Left ventricle myocardium superior (tissue), 1 donor: ENCODE data around the gene SH3RF3. TPM values are rescaled to one million over a fixed set of nuclear protein-coding genes. Genes with fewer than 3 reads are reported as not detected.

Source experiments
- ATAC-seq: fragments of 200-7000 bp; cut with Tn5 transposase; one replicate; pipeline ENCODE4 v1.9.1; 2020; ENCODE audit warnings: mild to moderate bottlenecking, moderate library complexity
- DNase-seq: peaks from one replicate; pipeline ENCODE4 v3.0.0-alpha.2; 2020
- intact Hi-C: fragments of 100-400 bp; cut with micrococcal nuclease; formaldehyde crosslinking; loops from one replicate; pipeline ENCODE4 v1.11.0; 2022
- total RNA-seq: library from RNA; stranded (reverse); fragmentation: NEBNext Ultra II Directional; extraction: Animal tissue kit (Norgen Biotek cat#: 25700); gene quantifications from one replicate; pipeline ENCODE4 v1.2.1, GENCODE V29; 2021
- donor health status: DM: no; HTN: yes; CAD: no; lungs with severe emphysema.

The SH3RF3 gene
- total RNA-seq, 1 donor from 2014 or later: 7.4 TPM

- intact Hi-C loops: no loop called here
- DNase-seq (peak; percentile 55), ATAC-seq (peak; percentile 58)
These were observed 42.7 kb downstream of the SH3RF3 start for GRCh38 chr2:109171444-109172334.

DNA sequence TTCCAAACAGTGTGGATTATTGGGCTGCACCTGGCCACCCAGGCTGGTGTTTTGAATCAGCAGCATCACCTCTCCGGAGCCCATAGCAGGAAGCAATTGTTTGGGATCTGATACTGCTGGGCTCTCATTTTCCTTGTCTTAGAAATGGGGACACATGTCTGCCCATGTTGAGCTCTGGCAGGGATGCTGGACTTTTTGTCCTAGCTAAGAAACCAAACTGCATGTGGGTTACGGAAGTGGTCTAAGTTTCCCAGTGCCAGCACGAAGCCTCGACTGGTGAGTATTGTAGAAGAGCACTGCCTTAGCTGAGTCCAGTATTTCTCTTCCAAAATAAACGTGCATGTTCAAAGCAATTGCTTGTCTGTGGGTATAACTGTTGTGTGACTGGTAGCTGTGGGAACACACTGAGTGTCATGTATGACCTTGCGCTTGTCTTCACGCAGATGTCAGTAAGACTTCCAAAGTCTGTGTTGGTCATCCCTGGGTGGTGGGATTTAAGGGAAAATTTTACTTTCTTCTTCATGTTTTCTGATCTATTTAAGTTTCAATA is 43.6 kb downstream of the SH3RF3 start:
- intact Hi-C loops: no loop called here
- DNase-seq (no peak), ATAC-seq (peak; percentile 6)

- peak; percentile 86 for DNase-seq
- intact Hi-C loops: no loop called here
- peak; percentile 86 for ATAC-seq
These were observed 44.5 kb downstream of the SH3RF3 start for GRCh38 chr2:109173311-109174171.

DNA sequence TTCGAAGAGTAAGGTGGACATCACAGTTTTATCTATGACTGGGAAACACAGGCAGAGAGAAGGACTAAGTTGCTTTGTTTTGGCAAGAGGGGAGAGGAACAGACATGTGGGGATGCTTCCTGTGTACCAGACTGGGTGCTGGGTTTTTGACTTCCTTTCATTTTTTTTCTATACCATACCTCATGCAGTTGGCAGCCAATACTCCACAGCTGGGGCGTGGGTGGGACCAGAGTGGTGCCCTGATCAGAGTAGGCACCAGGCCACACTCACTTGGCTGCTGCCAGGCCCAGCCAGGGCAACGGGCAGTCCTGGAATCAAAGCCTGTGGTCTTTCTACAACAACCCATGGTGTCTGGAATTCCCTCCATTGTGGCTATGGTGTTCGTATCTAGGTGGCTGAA is 45.2 kb downstream of the SH3RF3 start:
- ATAC-seq (peak; percentile 10), DNase-seq (no peak)
- intact Hi-C loops: no loop called here

GRCh38 chr2:109174626-109175349 is 45.8 kb downstream of the SH3RF3 start:
- DNase-seq (no peak), ATAC-seq (no peak)
- intact Hi-C loops: no loop called here

DNA sequence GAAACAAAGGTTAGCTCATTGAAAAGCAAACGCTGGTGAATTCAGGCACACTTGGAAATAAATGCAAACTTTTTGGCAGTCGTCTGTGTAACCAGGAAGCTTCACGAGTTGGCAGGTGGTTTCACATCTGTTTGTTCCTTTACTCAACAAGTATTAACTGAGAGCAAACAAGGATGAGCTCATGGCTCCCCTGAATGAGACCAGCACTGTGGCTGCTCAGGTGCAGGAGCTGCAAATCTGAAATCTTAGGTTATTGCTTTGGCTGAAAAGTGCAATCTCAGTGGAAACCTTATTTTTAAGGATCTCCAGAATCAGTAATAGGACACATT is 46.3 kb downstream of the SH3RF3 start:
- intact Hi-C loops: no loop called here
- ATAC-seq (no peak), DNase-seq (no peak)

GRCh38 chr2:109176928-109177327 is 47.9 kb downstream of the SH3RF3 start:
- ATAC-seq: no peak
- intact Hi-C loops: no loop called here
- no peak for DNase-seq

DNA sequence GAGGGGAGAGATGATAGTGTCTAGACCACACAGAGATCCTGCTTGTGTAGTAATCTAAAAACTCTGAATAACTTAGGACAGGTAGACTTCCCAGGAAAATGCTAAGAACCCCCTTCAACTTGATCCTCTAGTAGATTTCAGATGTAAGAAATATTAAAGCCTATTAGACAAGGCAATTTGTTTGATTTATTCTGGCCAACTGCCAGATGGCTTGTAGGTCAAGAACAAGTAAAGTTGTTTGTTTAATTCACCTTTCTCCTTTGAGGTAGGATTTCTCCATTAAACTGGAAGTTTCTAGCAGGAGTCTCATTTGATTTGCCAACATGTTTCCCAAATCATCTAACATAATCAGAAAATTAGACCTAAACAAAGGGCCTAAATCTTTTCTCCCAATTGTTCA is 48.6 kb downstream of the SH3RF3 start:
- intact Hi-C loops: no loop called here
- ATAC-seq (no peak), DNase-seq (no peak)

- no peak for ATAC-seq
- intact Hi-C loops: no loop called here
These were observed 50.0 kb downstream of the SH3RF3 start for GRCh38 chr2:109178968-109179367.

GRCh38 chr2:109180786-109181185 is 51.8 kb downstream of the SH3RF3 start:
- intact Hi-C loops: no loop called here
- no peak for ATAC-seq
- no peak for DNase-seq

More at GRCh38 chr2:109178968-109179367, 50.0 kb downstream of the SH3RF3 start:
- no peak for DNase-seq

DNA sequence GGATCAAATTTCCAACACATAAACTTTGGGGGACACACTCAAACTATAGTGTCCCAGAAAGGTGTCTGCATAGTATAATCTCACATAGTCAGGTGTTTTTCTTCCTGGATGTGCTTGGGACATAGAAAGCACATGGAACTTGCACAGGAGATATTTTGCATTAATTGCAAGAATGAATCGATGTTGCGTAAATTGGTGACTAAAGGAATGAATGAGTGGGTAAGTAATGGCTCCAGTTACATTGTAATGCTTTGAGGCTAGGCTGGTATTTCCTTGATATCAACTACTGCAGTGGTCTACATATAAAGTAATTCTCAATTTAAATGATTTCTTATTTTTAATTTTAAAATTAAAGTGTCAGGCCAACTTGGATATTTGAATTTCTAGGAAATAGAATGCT is 53.4 kb downstream of the SH3RF3 start:
- no peak for DNase-seq
- ATAC-seq: no peak
- intact Hi-C loops: no loop called here

DNA sequence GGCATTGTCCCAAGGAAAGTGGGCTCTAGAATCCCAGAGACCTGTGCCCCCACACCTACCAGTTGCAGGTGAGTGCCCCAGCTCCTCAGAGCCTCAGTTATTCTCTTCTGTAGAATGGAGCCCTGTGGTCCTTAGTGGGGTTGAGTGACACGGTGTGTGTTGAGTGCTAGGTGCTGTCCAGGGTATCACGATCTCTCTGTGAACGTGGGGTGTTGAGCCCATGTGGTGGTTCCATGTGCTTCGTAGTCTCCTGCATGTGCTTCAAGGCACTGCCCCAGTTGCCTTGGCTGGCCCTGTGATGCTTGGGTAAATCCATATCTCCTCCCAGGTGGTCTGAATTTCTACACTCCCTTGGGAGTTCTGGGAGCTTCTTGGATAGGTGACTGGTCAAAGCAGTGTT is 54.9 kb downstream of the SH3RF3 start:
- intact Hi-C loops: no loop called here
- ATAC-seq: no peak
- no peak for DNase-seq

GRCh38 chr2:109184368-109184767 is 55.4 kb downstream of the SH3RF3 start:
- DNase-seq: no peak
- ATAC-seq: no peak
- intact Hi-C loops: no loop called here

GRCh38 chr2:109185338-109185737 is 56.3 kb downstream of the SH3RF3 start:
- intact Hi-C loops: no loop called here
- DNase-seq: peak; percentile 63
- peak; percentile 95 for ATAC-seq

- ATAC-seq (peak; percentile 90), DNase-seq (peak; percentile 82)
These were observed 57.0 kb downstream of the SH3RF3 start for GRCh38 chr2:109185821-109186570.

DNA sequence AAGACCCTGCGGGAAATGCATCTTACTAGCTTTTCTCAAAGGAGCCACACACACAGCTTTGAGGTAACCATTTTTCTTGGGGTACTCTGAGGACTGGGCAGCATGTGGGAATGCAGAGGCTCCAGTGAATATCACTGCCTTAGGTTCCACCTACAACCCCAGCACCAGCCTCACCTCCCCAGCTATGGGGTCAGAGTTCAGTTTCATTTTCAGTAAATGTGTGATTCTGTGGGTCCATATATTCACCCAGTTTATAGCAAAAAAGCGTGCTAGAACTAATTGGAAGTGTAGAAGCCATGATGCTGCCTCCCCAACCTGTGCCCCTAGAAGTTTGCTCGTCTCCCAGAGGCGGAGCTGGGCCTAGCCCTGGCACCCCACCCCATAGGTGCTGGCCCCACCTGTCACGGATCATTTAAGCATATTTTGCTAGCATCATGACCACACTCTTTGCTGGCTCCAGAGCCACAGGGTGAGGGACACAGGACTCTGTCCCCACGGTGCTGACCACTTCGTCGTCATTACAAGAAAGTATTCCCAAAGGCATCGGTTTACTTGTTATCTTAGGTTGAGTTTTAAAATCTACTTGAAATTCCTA is 57.7 kb downstream of the SH3RF3 start:
- intact Hi-C loops: no loop called here
- ATAC-seq (no peak), DNase-seq (no peak)

More at GRCh38 chr2:109185821-109186570, 57.0 kb downstream of the SH3RF3 start:
- intact Hi-C loops: no loop called here

DNA sequence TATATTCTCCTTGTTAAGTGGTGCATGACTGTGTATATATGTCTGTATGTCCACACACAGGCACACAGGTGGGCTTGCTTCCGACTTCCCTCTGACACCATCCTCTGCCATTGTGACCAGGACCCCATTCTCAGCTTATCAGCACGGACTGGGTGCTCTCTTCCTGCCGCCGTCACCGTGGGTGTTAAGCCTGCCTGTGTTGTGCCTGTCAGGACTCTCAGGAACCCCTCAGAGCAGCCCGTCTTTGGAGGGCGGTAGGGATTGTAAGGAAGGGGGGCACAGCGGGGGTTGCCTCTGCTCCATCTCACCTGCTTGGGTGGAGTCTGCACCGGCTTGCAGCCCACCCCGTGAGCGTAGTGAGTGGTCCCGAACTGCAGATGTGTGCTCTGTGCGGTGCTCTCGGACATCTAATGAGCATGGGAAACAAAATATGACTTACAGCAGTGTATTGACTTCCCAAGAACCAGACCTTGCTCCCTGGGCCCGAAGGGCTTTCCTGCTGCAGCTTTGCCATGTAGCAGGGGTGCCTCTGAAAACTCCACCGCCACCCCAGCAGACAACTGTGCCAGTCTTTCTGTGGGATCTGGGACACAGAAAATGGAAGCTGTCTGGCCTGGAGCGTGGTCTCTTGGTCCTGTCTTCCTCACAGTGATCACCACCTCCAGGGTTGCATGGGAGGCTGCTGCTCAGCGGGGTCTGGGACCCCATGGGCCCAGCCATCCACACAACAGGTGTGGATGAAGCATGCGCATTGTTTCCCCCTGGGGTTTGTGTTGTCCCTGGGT is 58.9 kb downstream of the SH3RF3 start:
- intact Hi-C loops: no loop called here
- DNase-seq (no peak), ATAC-seq (no peak)

GRCh38 chr2:109188496-109188890 is 59.5 kb downstream of the SH3RF3 start:
- no peak for DNase-seq
- ATAC-seq: no peak
- intact Hi-C loops: no loop called here
